B cell (primary cell): ENCODE data around the gene TIGD6. TPM values are rescaled to one million over a fixed set of nuclear protein-coding genes. Genes with fewer than 3 reads are reported as not detected.

Source experiments
- ATAC-seq: fragments of 200-7000 bp; cut with Tn5 transposase; one replicate; pipeline ENCODE4 v1.10.0; 2021; ENCODE audit warnings: low read depth, mild to moderate bottlenecking, moderate number of reproducible peaks, moderate library complexity
- CTCF ChIA-PET: fragments of 350-600 bp; sonication (Branson Sonifier 250); formaldehyde crosslinking; loops from one replicate; lab custom pipeline; 2021; ENCODE audit warnings: antibody characterized with exemption, inconsistent platforms; lab: Charles Lee
- POLR2A ChIA-PET: fragments of 350-600 bp; sonication (Branson Sonifier 250); formaldehyde crosslinking; loops from one replicate; lab custom pipeline; 2021; ENCODE audit warnings: antibody characterized with exemption; lab: Charles Lee
- DNase-seq: peaks from one replicate; pipeline ENCODE4 v3.0.0; 2013
- H2AFZ ChIP-seq: 2 replicates; pipeline ENCODE4 v1.6.1; 2012; ENCODE audit warnings: mild to moderate bottlenecking, low read depth, low read length; ENCODE audit not compliant: insufficient read depth, poor library complexity, severe bottlenecking
- H3K27ac ChIP-seq, 2 donors: 1 replicate in 1 of 2; 2 replicates in 1 of 2; pipeline ENCODE4 v1.5.1; 2012 to 2013; ENCODE audit warnings: low read length in 2 of 2, mild to moderate bottlenecking in 2 of 2, moderate library complexity in 1 of 2
- H3K27me3 ChIP-seq, 4 experiments: fragments of 200-600 bp in 1 of 4; sonication (generic) in 1 of 4; replicated peaks in 1 of 4; 1 replicate in 2 of 4; 2 replicates in 2 of 4; pipeline versions ENCODE4 v1.6.1 to v1.7.0; 2013 to 2016; ENCODE audit warnings: low read length in 3 of 4, mild to moderate bottlenecking in 2 of 4, mixed read lengths in 1 of 4, moderate library complexity in 1 of 4; ENCODE audit not compliant: insufficient read depth in 4 of 4, control insufficient read depth in 3 of 4; ENCODE audit errors: control extremely low read depth in 1 of 4
- H3K36me3 ChIP-seq, 2 experiments: replicated peaks in 1 of 2; 1 replicate in 1 of 2; 2 replicates in 1 of 2; pipeline versions ENCODE4 v1.6.1 to v1.7.1; 2013; ENCODE audit warnings: low read length in 1 of 2; ENCODE audit not compliant: insufficient read depth in 2 of 2, control insufficient read depth in 1 of 2; ENCODE audit errors: control extremely low read depth in 1 of 2, extremely low read depth in 1 of 2
- H3K4me1 ChIP-seq, 2 donors: fragments of 200-600 bp in 1 of 2; sonication (generic) in 1 of 2; 1 replicate in 1 of 2; 2 replicates in 1 of 2; pipeline versions ENCODE4 v1.5.1 to v1.6.1; 2013 to 2017; ENCODE audit warnings: low read length in 2 of 2; ENCODE audit not compliant: control insufficient read depth in 2 of 2, insufficient read depth in 2 of 2
- H3K4me2 ChIP-seq: replicated peaks from 2 replicates; pipeline ENCODE3; 2012; ENCODE audit warnings: mild to moderate bottlenecking, low read depth, low read length; ENCODE audit not compliant: poor library complexity, severe bottlenecking
- H3K4me3 ChIP-seq, 5 experiments: fragments of 200-600 bp in 1 of 5; sonication (generic) in 1 of 5; 1 replicate in 3 of 5; 2 replicates in 2 of 5; pipeline versions ENCODE4 v1.5.1 to v1.7.0; 2011 to 2016; ENCODE audit warnings: low read length in 4 of 5, mild to moderate bottlenecking in 4 of 5, low read depth in 2 of 5, control low read depth in 1 of 5, moderate library complexity in 1 of 5; ENCODE audit not compliant: insufficient read depth in 1 of 5; ENCODE audit errors: control extremely low read depth in 1 of 5, extremely low read depth in 1 of 5
- H3K79me2 ChIP-seq: fragments of 200-600 bp; sonication (generic); one replicate; pipeline ENCODE4 v1.6.0; 2016; ENCODE audit warnings: low read length; ENCODE audit not compliant: control insufficient read depth, insufficient read depth
- H3K9ac ChIP-seq: fragments of 200-600 bp; sonication (generic); 2 replicates; pipeline ENCODE4 v1.6.1; 2017; ENCODE audit warnings: mild to moderate bottlenecking, low read length, moderate library complexity
- H3K9me3 ChIP-seq, 3 donors: one replicate each; pipeline versions ENCODE4 v1.6.1 to v1.7.1; 2013; ENCODE audit warnings: low read length in 2 of 3; ENCODE audit not compliant: control insufficient read depth in 2 of 3, insufficient read depth in 1 of 3; ENCODE audit errors: control extremely low read depth in 1 of 3
- H4K20me1 ChIP-seq: 2 replicates; pipeline ENCODE4 v1.6.0; 2012; ENCODE audit warnings: mild to moderate bottlenecking, low read length; ENCODE audit not compliant: insufficient read depth, control insufficient read depth, poor library complexity, severe bottlenecking
- H3K27ac Mint-ChIP-seq: one replicate; pipeline ENCODE4 v1.8.0; 2021; ENCODE audit warnings: mixed read lengths
- H3K27me3 Mint-ChIP-seq: one replicate; pipeline ENCODE4 v1.8.0; 2021; ENCODE audit warnings: mixed read lengths
- H3K4me1 Mint-ChIP-seq: one replicate; pipeline ENCODE4 v1.8.0; 2021; ENCODE audit warnings: mixed read lengths
- H3K4me3 Mint-ChIP-seq: one replicate; pipeline ENCODE4 v1.8.0; 2021; ENCODE audit warnings: mixed read lengths
- H3K9me3 Mint-ChIP-seq: one replicate; pipeline ENCODE4 v1.8.0; 2022; ENCODE audit warnings: mixed read lengths; ENCODE audit not compliant: insufficient read depth
- CTCF ChIP-seq: fragments of 200-600 bp; IDR thresholded peaks from one replicate; pipeline ENCODE4 v1.8.0; 2022; ENCODE audit warnings: antibody characterized with exemption, mild to moderate bottlenecking
- EZH2 ChIP-seq: IDR thresholded peaks from 2 replicates; pipeline ENCODE4 v1.6.1; 2012; ENCODE audit warnings: borderline replicate concordance, low read depth, mild to moderate bottlenecking, moderate library complexity, low read length; ENCODE audit not compliant: insufficient read depth, poor library complexity, severe bottlenecking
- WGBS: methylation state at CpG from one replicate; pipeline ENCODE4 v1.1.5; 2013; ENCODE audit warnings: missing lambda C conversion rate; ENCODE audit not compliant: insufficient coverage; 5-methylcytosine and 5-hydroxymethylcytosine counted together
- intact Hi-C: fragments of 100-400 bp; cut with micrococcal nuclease; formaldehyde crosslinking; loops from one replicate; pipeline ENCODE4 v1.10.0; 2022
- polyA plus RNA-seq: library from polyadenylated mRNA; depleted of rRNA; stranded (reverse); fragments of >200 nt; gene quantifications from 2 replicates; pipeline ENCODE4 v1.2.3, GENCODE V29; 2012
- total RNA-seq, 2 donors: library from RNA; stranded (reverse); fragments of 120-200 nt in 1 of 2; gene quantifications; 1 replicate in 1 of 2; 2 replicates in 1 of 2; pipeline versions ENCODE4 v1.2.3 to v1.2.4, GENCODE V29; 2013 to 2022

Gene TIGD6
- total and polyA plus RNA-seq, 2 donors (not counting 1 experiment from before 2014, with no cell fraction given): 2.1 to 5.4 TPM

DNA sequence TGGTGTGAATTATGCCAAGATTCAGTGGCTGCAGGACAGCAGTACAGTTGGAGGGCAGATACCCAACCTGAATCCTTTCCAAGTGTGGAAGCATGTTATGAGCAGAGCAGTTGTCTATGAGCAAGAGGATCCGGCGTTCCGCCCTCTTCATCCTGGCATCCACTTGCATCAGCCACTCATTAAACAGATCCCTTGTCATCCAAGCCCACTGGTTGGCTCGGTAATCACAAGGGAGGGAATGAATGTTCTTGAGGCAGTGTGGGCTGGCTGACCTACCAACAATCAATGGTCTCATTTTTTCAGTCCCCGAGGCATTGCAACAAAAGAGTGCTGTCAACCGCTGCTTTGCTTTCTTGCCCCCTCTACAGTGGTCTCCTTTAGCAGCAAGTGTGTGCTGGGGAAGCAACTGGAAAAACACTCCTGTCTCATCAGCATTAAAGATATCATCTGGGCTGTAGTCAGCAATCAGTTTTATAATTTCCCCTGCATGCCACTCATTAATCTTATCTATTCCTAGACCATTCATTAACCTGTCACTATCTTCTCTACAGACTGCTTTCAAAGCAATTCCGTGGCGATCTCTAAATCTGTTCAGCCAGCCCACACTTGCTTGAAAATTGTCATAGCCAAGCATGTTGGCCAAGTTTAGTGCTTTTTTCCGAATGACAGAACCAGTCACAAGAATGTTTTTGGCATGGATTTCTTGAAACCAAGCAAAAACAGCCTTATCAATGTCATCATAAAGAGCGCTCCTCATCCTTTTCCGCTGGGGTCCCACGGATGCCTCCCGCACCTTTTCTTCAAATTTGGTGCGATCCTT lies 4.9 kb downstream of the TIGD6 start:
- H3K4me3 ChIP-seq: no peak overlapping the region
- no peak overlapping the region for H3K4me3 Mint-ChIP-seq
- H3K27ac Mint-ChIP-seq: no peak overlapping the region
- no peaks in the 10 kb centered on the region for H3K27me3 Mint-ChIP-seq
- H3K36me3 ChIP-seq: peaks cover 0 to 14% of the 10 kb centered on the region in 2 experiments
- H3K4me1 ChIP-seq: peaks cover 5 to 8% of the 10 kb centered on the region in 2 donors
- H3K9me3 ChIP-seq: no peaks in the 10 kb centered on the region
- intact Hi-C loops: loop anchor here (10.0 kb wide), 1 partner anchor 641 kb away; the partner anchor contains the start of gene PCYOX1L
- H3K27ac ChIP-seq: no peak overlapping the region
- H3K9ac ChIP-seq: no peak overlapping the region
- H2AFZ ChIP-seq: no peak overlapping the region
- no peak overlapping the region for H3K4me2 ChIP-seq
- WGBS: 100% methylated on average over 5 of the region's 14 CpGs
- ChIA-PET CTCF (interaction anchor here (2.3 kb wide), 2 partner anchors 161 to 164 kb away, joined by 8 to 14 read pairs; no protein-coding TSS in a partner anchor), POLR2A (no interaction called here)
- no peaks in the 10 kb centered on the region for H3K79me2 ChIP-seq
- no peak for DNase-seq
- no peaks in the 10 kb centered on the region for H3K9me3 Mint-ChIP-seq
- no peaks in the 10 kb centered on the region for H4K20me1 ChIP-seq
- peaks cover 12% of the 10 kb centered on the region for H3K4me1 Mint-ChIP-seq
- ATAC-seq: no peak
- TF ChIP-seq EZH2: no peak
- no peak for TF ChIP-seq CTCF
- no peaks in the 10 kb centered on the region for H3K27me3 ChIP-seq

- Histone ChIP-seq H3K27me3 (no peaks in the 10 kb centered on the region), H3K79me2 (no peaks in the 10 kb centered on the region), H3K4me3 (no peak overlapping the region), H3K9ac (no peak overlapping the region), H3K36me3 (peaks cover 0 to 14% of the 10 kb centered on the region in 2 experiments), H3K4me1 (no peaks in the 10 kb centered on the region), H3K4me2 (no peak overlapping the region), H3K27ac (no peak overlapping the region), H4K20me1 (no peaks in the 10 kb centered on the region), H2AFZ (no peak overlapping the region), H3K9me3 (no peaks in the 10 kb centered on the region)
- ATAC-seq (no peak), DNase-seq (no peak)
- POLR2A ChIA-PET: interaction anchor here (0.8 kb wide), 1 partner anchor 12 kb away, joined by 3 read pairs; no protein-coding TSS in a partner anchor
- Mint-ChIP-seq H3K4me1 (no peaks in the 10 kb centered on the region), H3K4me3 (no peak overlapping the region), H3K9me3 (no peaks in the 10 kb centered on the region), H3K27ac (no peak overlapping the region), H3K27me3 (no peaks in the 10 kb centered on the region)
- no CpG with 5 or more reads among the region's 3 CpGs for WGBS
- intact Hi-C loops: loop anchor here (10.0 kb wide), 1 partner anchor 639 kb away; the partner anchor contains the start of gene PCYOX1L
- no peak for TF ChIP-seq EZH2
- no peak for TF ChIP-seq CTCF
- CTCF ChIA-PET: interaction anchor here (0.8 to 5.2 kb wide), 11 partner anchors 9 to 359 kb away, joined by 3 to 194 read pairs (median 6); partner anchors contain the start of gene PPARGC1B
Observed at GRCh38 chr5:149993471-149993870, 7.0 kb downstream of the TIGD6 start.
